Endothelial cell of umbilical vein (primary cell): ENCODE results near the gene NLRP13. TPM values are rescaled to one million over a fixed set of nuclear protein-coding genes. Genes with fewer than 3 reads are reported as not detected.

Experiments used
- BruUV-seq: library from RNA; stranded (reverse); fragments of 400-500 nt; replicated peaks from 2 replicates; lab custom pipeline; 2021; lab: Mats Ljungman, UMichigan
- CTCF ChIA-PET: fragments of 300-600, 350-600 bp; sonication (Branson Sonifier 250); formaldehyde crosslinking; loops from one replicate; lab custom pipeline; 2021; ENCODE audit warnings: antibody characterized with exemption, inconsistent platforms; lab: Charles Lee
- POLR2A ChIA-PET: fragments of 300-600, 350-600 bp; sonication (Branson Sonifier 250); formaldehyde crosslinking; loops from one replicate; lab custom pipeline; 2021; ENCODE audit warnings: antibody characterized with exemption, inconsistent platforms; lab: Charles Lee
- DNase-seq: peaks from one replicate; pipeline ENCODE4 v3.0.0-alpha.2; 2011; ENCODE audit warnings: low read depth, low spot score
- FAIRE-seq: peaks from 2 replicates; lab custom pipeline; 2011; peaks lifted over from hg19 to GRCh38; lab: Jason Lieb, UNC
- H2AFZ ChIP-seq: 2 replicates; pipeline ENCODE4 v1.6.0; 2012; ENCODE audit warnings: low read depth, low read length, control low read depth, inconsistent platforms
- H3K27ac ChIP-seq: 2 replicates; pipeline ENCODE4 v1.5.1; 2011; ENCODE audit warnings: low read depth, mild to moderate bottlenecking, control low read depth, low read length, moderate library complexity; ENCODE audit not compliant: insufficient read depth
- H3K27me3 ChIP-seq, 2 experiments: 2 replicates each; pipeline versions ENCODE4 v1.6.0 to v1.6.1; 2011; ENCODE audit warnings: low read length in 2 of 2, mixed read lengths in 1 of 2; ENCODE audit not compliant: control insufficient read depth in 2 of 2, insufficient read depth in 2 of 2
- H3K36me3 ChIP-seq, 2 experiments: 2 replicates in 1 of 2; 3 replicates in 1 of 2; pipeline ENCODE4 v1.5.1; 2011; ENCODE audit warnings: low read length in 2 of 2, mild to moderate bottlenecking in 1 of 2, moderate library complexity in 1 of 2; ENCODE audit not compliant: control insufficient read depth in 2 of 2, insufficient read depth in 2 of 2; ENCODE audit errors: extremely low read depth in 1 of 2
- H3K4me1 ChIP-seq: 3 replicates; pipeline ENCODE4 v1.5.1; 2011; ENCODE audit warnings: mild to moderate bottlenecking, low read length; ENCODE audit not compliant: control insufficient read depth, insufficient read depth; ENCODE audit errors: extremely low read depth
- H3K4me2 ChIP-seq: 2 replicates; pipeline ENCODE4 v1.6.1; 2011; ENCODE audit warnings: low read length, control low read depth, mixed read lengths; ENCODE audit not compliant: insufficient read depth
- H3K4me3 ChIP-seq, 3 experiments: fragments of 200-600 bp in 1 of 3; sonication (generic), shearing (Covaris generic) in 1 of 3; replicated peaks in 1 of 3; 2 replicates each; pipeline ENCODE4 v1.5.1; 2011 to 2016; ENCODE audit warnings: control low read depth in 3 of 3, low read length in 3 of 3, mild to moderate bottlenecking in 2 of 3, inconsistent platforms in 1 of 3, low read depth in 1 of 3, moderate library complexity in 1 of 3; ENCODE audit not compliant: insufficient read depth in 1 of 3
- H3K79me2 ChIP-seq: 2 replicates; pipeline ENCODE4 v1.6.0; 2012; ENCODE audit warnings: low read length, inconsistent platforms; ENCODE audit not compliant: control insufficient read depth, insufficient read depth
- H3K9ac ChIP-seq: replicated peaks from 2 replicates; pipeline ENCODE3; 2011; ENCODE audit warnings: low read length, control low read depth; ENCODE audit not compliant: insufficient read depth; ENCODE audit errors: extremely low read depth
- H3K9me1 ChIP-seq: replicated peaks from 3 replicates; pipeline ENCODE4 v1.6.0; 2011; ENCODE audit warnings: mild to moderate bottlenecking, low read length; ENCODE audit not compliant: control insufficient read depth, insufficient read depth; ENCODE audit errors: extremely low read depth
- H3K9me3 ChIP-seq: replicated peaks from 2 replicates; pipeline ENCODE4 v1.5.1; 2012; ENCODE audit warnings: low read length, inconsistent platforms; ENCODE audit not compliant: control insufficient read depth, insufficient read depth
- H4K20me1 ChIP-seq: replicated peaks from 2 replicates; pipeline ENCODE3; 2011; ENCODE audit warnings: mild to moderate bottlenecking, low read length; ENCODE audit not compliant: control insufficient read depth, insufficient read depth; ENCODE audit errors: extremely low read depth
- CTCF ChIP-seq, 2 donors: IDR thresholded peaks; 1 replicate in 1 of 2; 2 replicates in 1 of 2; pipeline ENCODE4 v1.5.1; 2011; ENCODE audit warnings: low read length in 2 of 2, mild to moderate bottlenecking in 2 of 2, moderate library complexity in 2 of 2, control low read depth in 1 of 2, inconsistent platforms in 1 of 2, low read depth in 1 of 2; ENCODE audit not compliant: insufficient read depth in 1 of 2; ENCODE audit errors: extremely low read depth in 1 of 2
- EZH2 ChIP-seq: IDR thresholded peaks from 2 replicates; pipeline ENCODE4 v1.6.1; 2012; ENCODE audit warnings: borderline replicate concordance, low read depth, mild to moderate bottlenecking, moderate library complexity, low read length, inconsistent platforms; ENCODE audit not compliant: severe bottlenecking
- FOS ChIP-seq: IDR thresholded peaks from 2 replicates; pipeline ENCODE4 v1.6.1; 2011; ENCODE audit warnings: mild to moderate bottlenecking, low read length, moderate library complexity, borderline replicate concordance; ENCODE audit not compliant: insufficient read depth
- GATA2 ChIP-seq: IDR thresholded peaks from 2 replicates; pipeline ENCODE4 v1.7.0; 2011; ENCODE audit warnings: low read depth, mild to moderate bottlenecking, moderate library complexity, mixed read lengths, low read length; ENCODE audit not compliant: insufficient read length, insufficient read depth
- JUN ChIP-seq: IDR thresholded peaks from 2 replicates; pipeline ENCODE4 v1.6.1; 2011; ENCODE audit warnings: borderline replicate concordance, low read depth; ENCODE audit not compliant: insufficient read length, insufficient read depth
- MAX ChIP-seq: IDR thresholded peaks from 2 replicates; pipeline ENCODE4 v1.6.1; 2011; ENCODE audit not compliant: insufficient read depth, insufficient read length
- MYC ChIP-seq: IDR thresholded peaks from one replicate; pipeline ENCODE4 v1.6.1; 2011; ENCODE audit warnings: mild to moderate bottlenecking, low read depth, low read length
- POLR2A ChIP-seq: IDR thresholded peaks from 2 replicates; pipeline ENCODE4 v1.6.1; 2012; ENCODE audit warnings: low read depth, mild to moderate bottlenecking, control low read depth, low read length
- POLR2AphosphoS5 ChIP-seq: IDR thresholded peaks from 2 replicates; pipeline ENCODE4 v1.6.1; 2012; ENCODE audit warnings: low read depth, mild to moderate bottlenecking, control low read depth, low read length, moderate library complexity; ENCODE audit not compliant: insufficient read depth
- dilution Hi-C: fragments of 300-500 bp; cut with MboI; formaldehyde crosslinking; loops from one replicate; pipeline ENCODE4 v1.15.0; 2019; ENCODE audit warnings: low sequenced_read_pairs; ENCODE audit not compliant: extremely low pct_ligation_motif_present
- intact Hi-C: fragments of 100-400 bp; cut with micrococcal nuclease; formaldehyde crosslinking; loops from one replicate; pipeline ENCODE4 v1.10.0; 2022
- polyA plus RNA-seq, 4 experiments: library from polyadenylated mRNA; depleted of rRNA in 3 of 4; stranded (reverse) in 3 of 4; unstranded in 1 of 4; fragments of >200 nt; gene quantifications; 2 replicates each; pipeline versions ENCODE4 v1.2.1 to v1.2.3, GENCODE V29; 2011 to 2012; ENCODE audit warnings: missing spikeins in 1 of 4
- total RNA-seq: library from RNA; stranded (reverse); gene quantifications from 2 replicates; pipeline ENCODE4 v1.2.3, GENCODE V29; 2021

NLRP13 gene
- total and polyA plus RNA-seq, 2 donors (not counting 3 experiments of a cell fraction or from before 2014, with no cell fraction given): not detected

DNA sequence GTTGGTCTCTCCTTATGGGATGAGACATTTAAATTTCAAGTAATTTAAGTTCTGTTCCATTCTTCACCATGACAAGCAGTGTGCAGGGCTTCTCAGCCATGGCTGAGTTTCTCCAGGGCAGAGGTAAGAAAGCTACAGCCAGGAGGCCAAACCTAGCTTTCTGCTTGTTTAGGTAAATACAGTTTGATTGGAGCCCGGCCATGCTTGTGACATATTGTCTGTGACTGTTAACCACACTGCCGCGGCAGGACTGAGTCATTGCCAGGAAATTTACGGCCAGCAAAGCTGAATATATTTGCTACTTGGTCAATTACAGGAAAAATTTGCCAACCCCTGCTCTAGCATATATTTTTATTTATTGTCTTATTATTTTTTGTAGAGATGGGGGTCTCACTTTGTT lies 26.2 kb upstream of the NLRP13 start:
- dilution Hi-C loops: no loop called here
- H3K9me3 ChIP-seq: peaks cover 6% of the 10 kb centered on the region
- no peak overlapping the region for H3K9ac ChIP-seq
- no TSS peak for BruUV-seq
- H3K36me3 ChIP-seq: no peaks in the 10 kb centered on the region
- POLR2A ChIA-PET: no interaction called here
- DNase-seq (no peak), FAIRE-seq (no peak)
- TF ChIP-seq FOS: no peak
- no peak for TF ChIP-seq POLR2A
- no peak for TF ChIP-seq GATA2
- no peak for TF ChIP-seq MAX
- no peak for TF ChIP-seq POLR2AphosphoS5
- no peak for TF ChIP-seq MYC
- TF ChIP-seq JUN: no peak
- no peak for TF ChIP-seq EZH2
- TF ChIP-seq CTCF (IDR thresholded peaks at IDR 0.05; ENCODE audit: extremely low read depth in 1 of 2, insufficient read depth in 1 of 2, low read depth in 1 of 2, low read length in 2 of 2): no peak
- H3K4me3 ChIP-seq: no peak overlapping the region
- no peak overlapping the region for H3K27ac ChIP-seq
- no peaks in the 10 kb centered on the region for H3K9me1 ChIP-seq
- no peaks in the 10 kb centered on the region for H4K20me1 ChIP-seq
- intact Hi-C loops: no loop called here
- no peak overlapping the region for H3K4me2 ChIP-seq
- CTCF ChIA-PET: no interaction called here
- no peaks in the 10 kb centered on the region for H3K79me2 ChIP-seq
- H3K4me1 ChIP-seq: no peaks in the 10 kb centered on the region
- H2AFZ ChIP-seq: no peak overlapping the region
- H3K27me3 ChIP-seq: no peaks in the 10 kb centered on the region
